Astrocyte of the spinal cord (primary cell): ENCODE data around the gene CEP68.
"Not testable (repeated sequence)": the region's sequence is repeated elsewhere in the genome, so short reads cannot be mapped to it uniquely, and the experiment has no call there.

Source experiments
- DNase-seq: peaks from one replicate; pipeline ENCODE4 v3.0.0; 2011; ENCODE audit warnings: low read depth, low spot score
- H3K4me3 ChIP-seq: 2 replicates; pipeline ENCODE4 v1.5.1; 2011; ENCODE audit warnings: low read depth, mild to moderate bottlenecking, low read length, moderate library complexity
- in situ Hi-C: cut with HindIII; loops from 2 replicates; pipeline ENCODE4 v1.10.0; 2017; ENCODE audit warnings: low sequenced_read_pairs
- TF ChIP-seq, protein P1 (sequence below): IDR thresholded peaks from 2 replicates; pipeline ENCODE4 v1.5.1; 2012; ENCODE audit warnings: low read depth, mild to moderate bottlenecking, low read length, inconsistent platforms

CEP68 gene

DNA sequence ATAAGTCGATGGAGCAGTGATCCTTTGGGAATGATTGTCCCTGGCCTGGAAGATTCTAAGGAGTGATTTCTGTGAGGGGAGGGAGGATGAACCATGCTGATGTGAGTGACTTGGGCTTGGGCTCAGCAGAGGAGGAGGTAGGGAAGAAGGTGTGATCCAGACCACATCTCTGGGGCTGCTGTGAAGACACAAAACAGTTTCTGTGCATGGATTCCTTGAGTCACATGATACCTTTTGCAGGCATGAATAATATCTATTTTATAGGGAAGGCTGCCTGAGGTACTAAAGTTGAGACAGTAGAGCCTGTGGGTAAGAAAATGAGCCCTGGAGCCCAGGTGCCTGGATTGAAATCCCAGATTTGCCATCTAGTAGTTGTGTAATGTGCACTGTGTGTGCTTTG is 37.2 kb upstream of the CEP68 start:
- no peak overlapping the region for H3K4me3 ChIP-seq
- TF ChIP-seq, protein P1, sequence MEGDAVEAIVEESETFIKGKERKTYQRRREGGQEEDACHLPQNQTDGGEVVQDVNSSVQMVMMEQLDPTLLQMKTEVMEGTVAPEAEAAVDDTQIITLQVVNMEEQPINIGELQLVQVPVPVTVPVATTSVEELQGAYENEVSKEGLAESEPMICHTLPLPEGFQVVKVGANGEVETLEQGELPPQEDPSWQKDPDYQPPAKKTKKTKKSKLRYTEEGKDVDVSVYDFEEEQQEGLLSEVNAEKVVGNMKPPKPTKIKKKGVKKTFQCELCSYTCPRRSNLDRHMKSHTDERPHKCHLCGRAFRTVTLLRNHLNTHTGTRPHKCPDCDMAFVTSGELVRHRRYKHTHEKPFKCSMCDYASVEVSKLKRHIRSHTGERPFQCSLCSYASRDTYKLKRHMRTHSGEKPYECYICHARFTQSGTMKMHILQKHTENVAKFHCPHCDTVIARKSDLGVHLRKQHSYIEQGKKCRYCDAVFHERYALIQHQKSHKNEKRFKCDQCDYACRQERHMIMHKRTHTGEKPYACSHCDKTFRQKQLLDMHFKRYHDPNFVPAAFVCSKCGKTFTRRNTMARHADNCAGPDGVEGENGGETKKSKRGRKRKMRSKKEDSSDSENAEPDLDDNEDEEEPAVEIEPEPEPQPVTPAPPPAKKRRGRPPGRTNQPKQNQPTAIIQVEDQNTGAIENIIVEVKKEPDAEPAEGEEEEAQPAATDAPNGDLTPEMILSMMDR: no peak
- in situ Hi-C loops: no loop called here
- no peak for DNase-seq

DNA sequence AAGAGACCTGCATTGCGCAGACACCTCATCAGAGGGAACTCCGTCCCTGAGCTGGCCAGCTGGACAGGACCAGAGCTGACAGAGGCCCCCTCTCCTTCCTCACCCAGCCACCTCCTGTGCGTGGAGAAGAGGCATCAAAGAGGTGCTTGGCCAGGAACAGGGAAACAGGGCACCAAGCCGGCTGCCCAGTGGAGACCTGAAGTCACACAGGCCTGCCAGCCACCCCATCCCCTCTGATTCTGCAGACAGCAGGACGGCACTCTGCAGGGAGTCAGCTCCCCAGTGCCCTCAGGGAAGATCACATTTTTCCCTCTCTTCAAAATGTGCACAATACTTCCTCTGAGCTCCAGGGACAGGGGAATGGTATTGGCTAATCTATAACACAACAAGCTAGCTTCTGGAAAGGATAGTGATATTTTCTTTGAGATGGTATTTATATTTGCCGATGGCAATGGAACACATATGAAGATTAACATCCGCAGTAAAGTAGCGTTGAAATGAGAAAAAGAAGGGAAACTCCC is 36.5 kb upstream of the CEP68 start:
- no peak for DNase-seq
- in situ Hi-C loops: no loop called here
- TF ChIP-seq, protein P1: no peak
- no peak overlapping the region for H3K4me3 ChIP-seq

DNA sequence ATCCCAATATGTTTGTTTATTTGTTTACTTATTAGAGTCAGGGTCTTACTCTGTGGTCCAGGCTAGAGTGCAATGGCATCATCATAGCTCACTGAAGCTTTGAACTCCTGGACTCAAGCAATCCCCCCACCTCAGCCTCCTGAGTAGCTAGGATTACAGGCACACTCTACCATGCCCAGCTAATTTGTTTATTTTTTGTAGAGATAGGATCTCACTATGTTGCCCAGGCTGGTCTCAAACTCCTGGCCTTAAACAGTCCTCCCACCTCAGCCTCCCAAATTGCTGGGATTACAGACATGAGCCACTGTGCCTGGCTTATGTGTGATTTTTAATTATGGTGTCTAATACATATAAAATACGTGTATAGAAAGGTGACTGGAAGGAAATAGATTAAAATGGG is 36.0 kb upstream of the CEP68 start:
- DNase-seq, H3K4me3 ChIP-seq, in situ Hi-C loops: not testable (repeated sequence)

DNA sequence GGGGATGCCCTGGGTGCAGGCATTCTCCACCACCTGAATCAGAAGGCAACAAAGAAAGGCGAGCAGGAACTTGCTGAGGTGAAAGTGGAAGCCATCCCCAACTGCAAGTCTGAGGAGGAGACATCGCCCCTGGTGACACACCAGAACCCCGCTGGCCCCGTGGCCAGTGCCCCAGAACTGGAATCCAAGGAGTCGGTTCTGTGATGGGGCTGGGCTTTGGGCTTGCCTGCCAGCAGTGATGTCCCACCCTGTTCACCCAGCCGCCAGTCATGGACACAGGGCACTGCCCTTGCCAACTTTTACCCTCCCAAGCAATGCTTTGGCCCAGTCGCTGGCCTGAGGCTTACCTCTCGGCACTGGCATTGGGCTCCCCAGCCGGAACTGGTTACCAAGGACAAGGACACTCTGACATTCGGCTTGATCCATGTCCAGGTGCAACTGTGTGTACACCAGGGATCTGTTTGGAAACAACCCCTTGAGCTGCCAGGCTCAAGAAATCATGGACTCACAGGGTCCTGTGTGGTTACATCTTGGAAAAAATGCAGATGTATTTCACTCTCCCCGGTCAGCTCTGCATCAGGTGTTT is 35.2 kb upstream of the CEP68 start:
- no peak overlapping the region for H3K4me3 ChIP-seq
- TF ChIP-seq, protein P1: no peak
- DNase-seq: no peak
- in situ Hi-C loops: no loop called here

DNA sequence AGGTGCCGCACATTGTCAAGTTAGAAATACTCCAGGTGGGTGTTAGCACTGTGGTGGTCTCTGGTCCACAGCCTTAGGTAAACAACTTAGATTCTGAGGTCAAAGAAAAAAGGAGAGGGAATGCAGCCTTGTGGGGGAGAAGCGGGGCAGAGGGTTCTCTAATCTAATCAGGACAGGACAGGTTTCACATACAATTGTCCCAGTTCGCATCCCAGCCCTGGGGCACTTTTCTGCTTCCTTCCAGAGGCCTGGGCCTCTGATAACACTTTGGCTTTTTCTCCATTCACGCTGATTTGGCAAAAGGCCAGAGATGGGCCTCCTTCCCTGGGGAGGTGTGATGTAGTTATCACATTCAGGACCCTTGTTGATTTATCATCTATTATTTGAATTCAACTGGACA is 34.5 kb upstream of the CEP68 start:
- DNase-seq: no peak
- in situ Hi-C loops: no loop called here
- H3K4me3 ChIP-seq: no peak overlapping the region
- TF ChIP-seq, protein P1: no peak

DNA sequence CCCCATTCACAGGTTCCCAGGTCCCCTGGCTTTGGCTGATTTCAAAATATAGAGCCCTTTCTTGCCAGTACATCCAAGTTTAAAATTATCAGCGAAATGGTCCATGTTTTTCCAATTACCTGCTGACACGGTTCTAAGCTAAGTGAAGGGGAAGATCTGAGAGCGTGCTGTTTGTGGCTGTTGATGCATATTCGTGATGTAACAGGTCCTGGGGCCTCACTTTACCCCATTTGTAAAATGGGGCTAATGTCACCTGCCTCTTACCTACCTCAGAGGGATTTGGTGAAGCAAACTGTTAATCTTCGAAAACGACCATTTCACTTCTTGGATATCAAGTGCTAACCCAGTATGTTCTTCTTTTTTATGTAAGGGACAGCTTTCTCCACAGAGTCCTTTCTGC is 34.0 kb upstream of the CEP68 start:
- no peak overlapping the region for H3K4me3 ChIP-seq
- in situ Hi-C loops: no loop called here
- TF ChIP-seq, protein P1: no peak
- no peak for DNase-seq

DNA sequence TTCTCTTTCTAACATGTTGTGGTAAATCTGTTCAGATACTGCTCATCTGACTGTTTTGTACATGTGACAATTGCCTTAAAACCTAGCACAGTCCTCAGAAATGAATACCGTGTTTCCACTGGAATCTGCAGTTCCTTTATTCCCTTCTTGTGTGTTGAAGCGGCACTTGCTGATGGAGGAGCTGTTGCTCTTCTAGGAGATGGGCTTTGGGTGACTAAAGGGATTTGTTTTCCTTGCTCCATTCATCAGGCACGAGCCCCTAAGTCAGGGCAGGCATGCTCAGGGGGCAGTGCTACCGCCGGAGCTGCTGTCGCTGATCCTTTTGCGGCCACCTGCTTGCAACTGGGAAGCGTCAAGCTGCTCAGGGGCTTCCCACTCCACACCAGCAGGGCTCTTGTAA is 32.5 kb upstream of the CEP68 start:
- DNase-seq: no peak
- TF ChIP-seq, protein P1: no peak
- in situ Hi-C loops: no loop called here
- H3K4me3 ChIP-seq: no peak overlapping the region
